GM21526 (cell line): ENCODE data around the gene PML.

ENCODE experiments used
- ATAC-seq: cut with Tn5 transposase; IDR thresholded peaks from one replicate; pipeline ENCODE4 v1.9.1; 2021; ENCODE audit warnings: moderate library complexity; ENCODE audit not compliant: unreplicated experiment, low FRiP score

Gene PML

GRCh38 chr15:74006774-74007639, 12.5 kb downstream of the PML start:
- ATAC-seq: no peak

GRCh38 chr15:74007820-74008371, 13.4 kb downstream of the PML start:
- ATAC-seq: no peak

GRCh38 chr15:74008901-74009300, 14.4 kb downstream of the PML start:
- no peak for ATAC-seq

DNA sequence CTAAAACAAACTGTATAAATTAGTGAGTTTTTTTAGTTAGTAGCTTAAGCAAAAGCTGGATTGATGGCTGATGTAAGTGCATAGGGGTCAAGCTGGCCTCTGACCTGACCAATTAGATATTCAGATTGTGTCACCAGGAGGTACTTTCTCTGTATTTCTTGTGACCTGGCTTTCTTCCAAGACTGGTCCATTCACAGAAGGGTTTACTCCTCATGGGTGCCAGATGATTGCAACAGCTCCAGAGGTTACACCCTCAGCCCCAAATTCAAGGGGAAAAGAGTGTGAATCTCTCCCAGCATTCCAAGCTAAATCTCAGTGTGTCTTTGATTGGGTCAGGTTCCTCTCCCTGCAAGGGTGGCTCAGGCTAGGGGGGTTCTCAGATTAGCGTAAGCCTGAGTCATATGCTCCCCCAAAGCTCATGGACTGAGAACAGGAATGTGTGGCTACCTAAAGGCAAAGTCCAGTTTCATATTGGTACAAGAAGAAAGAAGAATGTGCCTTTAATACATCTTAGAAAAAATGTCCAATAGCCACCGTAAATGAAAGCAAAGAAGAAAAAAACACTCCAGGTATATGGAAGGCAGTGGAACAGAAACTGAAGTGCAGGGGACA, 16.5 kb downstream of the PML start:
- no peak for ATAC-seq

DNA sequence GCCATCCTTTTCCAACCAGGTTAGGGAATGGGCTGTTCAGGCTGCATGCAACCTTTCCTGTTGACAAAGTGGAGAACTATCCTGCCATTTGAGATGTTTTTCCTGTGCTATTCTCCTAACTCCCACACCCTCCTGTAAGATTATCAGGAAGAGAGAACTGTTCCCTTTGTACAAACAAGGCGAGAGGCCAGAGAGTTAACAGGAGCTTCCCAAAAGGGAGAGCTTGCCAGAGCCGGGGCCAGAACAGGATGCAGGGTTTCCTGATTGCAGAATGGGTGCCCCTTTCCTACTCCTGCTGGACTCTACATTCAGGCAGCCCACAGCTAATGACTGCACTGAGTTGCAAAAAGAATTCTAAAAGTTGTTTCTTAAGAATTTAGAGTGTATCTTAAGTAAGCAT, 17.1 kb downstream of the PML start:
- no peak for ATAC-seq

DNA sequence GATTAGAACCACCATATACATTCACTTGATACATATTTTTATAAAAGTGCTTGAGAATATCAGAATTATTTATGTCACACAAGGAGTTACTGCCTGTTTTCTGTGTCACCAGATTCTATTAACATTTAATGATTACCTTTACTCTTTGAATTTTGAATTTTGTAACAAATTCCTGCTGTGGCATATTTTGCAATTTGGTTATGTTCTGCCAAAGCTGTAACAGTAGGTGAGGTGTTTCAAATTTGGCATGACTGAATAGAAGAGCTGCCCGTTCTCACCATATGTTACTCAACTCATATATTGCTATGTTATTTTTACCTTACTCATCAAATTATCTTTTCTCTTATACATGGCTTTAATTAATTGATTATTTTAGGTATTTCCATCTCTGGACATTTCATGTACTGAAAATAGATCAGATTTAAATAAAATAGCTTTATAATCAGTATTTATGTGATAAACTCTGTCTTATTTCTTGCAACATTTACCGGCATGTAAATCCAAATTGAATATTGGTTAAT, 18.9 kb downstream of the PML start:
- no peak for ATAC-seq

GRCh38 chr15:74019734-74020133, 25.2 kb downstream of the PML start:
- ATAC-seq: no peak

DNA sequence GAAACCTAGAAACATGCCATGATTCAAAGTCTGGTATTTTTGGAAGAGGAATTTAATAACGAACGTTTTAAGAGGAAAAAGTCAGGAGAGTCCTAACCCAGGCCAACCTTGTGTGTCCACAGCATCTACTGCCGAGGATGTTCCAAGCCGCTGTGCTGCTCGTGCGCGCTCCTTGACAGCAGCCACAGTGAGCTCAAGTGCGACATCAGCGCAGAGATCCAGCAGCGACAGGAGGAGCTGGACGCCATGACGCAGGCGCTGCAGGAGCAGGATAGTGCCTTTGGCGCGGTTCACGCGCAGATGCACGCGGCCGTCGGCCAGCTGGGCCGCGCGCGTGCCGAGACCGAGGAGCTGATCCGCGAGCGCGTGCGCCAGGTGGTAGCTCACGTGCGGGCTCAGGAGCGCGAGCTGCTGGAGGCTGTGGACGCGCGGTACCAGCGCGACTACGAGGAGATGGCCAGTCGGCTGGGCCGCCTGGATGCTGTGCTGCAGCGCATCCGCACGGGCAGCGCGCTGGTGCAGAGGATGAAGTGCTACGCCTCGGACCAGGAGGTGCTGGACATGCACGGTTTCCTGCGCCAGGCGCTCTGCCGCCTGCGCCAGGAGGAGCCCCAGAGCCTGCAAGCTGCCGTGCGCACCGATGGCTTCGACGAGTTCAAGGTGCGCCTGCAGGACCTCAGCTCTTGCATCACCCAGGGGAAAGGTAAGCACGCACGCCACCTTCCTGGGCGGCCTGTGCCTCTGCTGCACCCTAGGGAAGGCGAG, 28.4 kb downstream of the PML start:
- ATAC-seq: no peak

DNA sequence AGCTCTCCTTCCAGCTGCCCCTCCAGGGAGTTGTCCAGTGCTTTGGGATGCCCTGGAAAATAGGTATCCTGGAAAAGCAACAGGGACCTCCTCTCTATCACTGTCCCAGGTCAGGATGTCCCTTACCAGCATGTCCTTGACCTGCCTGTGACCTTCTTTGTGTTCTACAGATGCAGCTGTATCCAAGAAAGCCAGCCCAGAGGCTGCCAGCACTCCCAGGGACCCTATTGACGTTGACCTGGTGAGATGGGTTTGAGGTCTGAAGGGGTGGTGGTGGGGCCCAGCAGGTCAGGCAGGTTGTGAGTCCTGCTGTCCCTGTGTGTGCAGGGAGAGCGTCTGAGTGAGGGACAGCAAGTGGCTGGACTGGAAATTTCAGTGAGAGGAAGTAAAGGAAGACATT, 30.2 kb downstream of the PML start:
- no peak for ATAC-seq

DNA sequence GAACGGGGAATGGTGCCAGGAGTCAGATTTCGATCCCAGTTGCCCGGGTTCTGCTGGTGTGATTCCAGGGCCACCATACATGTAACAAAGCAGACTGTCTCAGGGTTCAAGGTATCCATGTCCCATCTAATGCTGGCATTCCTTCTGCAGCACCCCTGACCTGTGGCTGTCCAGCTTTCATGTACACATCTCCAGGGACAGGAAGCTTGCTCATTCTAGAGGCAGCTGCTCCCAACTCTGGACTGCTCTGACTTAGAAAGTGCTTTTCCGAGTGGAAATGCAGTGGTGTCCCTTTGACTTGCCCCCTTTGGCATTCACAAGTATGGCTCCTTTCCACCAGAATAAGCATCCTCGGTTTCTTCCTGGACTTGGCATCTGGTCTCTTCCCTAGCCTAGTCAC, 30.9 kb downstream of the PML start:
- no peak for ATAC-seq

DNA sequence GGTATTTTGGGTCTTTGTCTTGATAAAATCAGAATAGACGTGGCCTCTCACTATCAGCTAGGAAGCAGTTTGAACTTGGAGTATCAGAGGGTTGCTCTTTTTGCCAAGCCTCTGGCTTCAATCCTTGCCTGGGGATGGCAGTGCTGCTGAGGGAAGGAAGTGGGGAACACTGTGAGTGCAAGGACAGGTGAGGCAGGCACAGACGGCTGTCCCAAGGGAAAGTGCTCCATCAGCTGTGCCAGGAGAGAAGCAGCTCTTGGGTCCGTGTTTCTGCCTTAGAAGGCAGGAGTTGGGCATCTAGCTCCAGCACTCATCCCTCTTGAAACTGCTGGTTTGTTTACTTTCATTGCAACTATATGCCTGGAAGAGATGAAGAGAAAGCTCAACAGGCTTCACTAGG, 33.2 kb downstream of the PML start:
- ATAC-seq: no peak

DNA sequence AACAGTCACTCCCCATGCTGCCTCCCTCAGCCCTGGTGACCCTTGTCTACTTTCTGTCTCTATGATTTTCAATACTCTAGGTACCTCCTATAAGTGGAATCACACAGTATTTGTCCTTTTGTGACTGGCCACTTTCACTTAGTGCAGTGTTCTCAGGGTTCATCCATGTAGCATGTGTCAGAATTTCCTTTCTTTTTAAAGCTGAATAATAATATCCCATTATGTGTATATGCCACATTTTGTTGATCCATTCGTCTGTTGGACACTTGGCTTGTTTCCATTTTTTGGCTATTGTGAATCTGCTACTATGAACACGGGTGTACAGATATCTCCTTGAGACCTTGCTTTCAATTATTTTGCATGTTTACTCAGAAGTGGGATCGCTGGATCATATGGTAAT, 34.1 kb downstream of the PML start:
- no peak for ATAC-seq

DNA sequence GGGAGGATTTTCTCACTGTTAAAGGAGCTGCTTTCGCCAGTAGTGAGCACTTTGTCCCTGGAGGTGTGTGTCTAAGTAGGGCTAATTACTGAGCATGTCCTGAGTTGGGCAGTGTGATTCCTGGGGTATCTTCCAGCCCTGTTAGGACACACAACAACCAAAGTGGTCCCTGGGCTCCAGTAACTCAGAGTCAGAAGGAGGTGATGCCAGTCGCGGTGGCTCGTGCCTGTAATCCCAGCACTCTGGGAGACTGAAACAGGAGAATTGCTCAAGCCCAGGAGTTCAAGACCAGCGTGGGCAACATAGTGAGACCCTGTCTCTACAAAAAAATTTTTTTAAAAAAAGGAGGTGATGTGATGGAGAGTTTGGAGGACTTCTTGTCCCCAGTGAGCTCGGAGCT, 37.5 kb downstream of the PML start:
- no peak for ATAC-seq

- no peak for ATAC-seq
Observed at GRCh38 chr15:74032606-74033561, 38.4 kb downstream of the PML start.

DNA sequence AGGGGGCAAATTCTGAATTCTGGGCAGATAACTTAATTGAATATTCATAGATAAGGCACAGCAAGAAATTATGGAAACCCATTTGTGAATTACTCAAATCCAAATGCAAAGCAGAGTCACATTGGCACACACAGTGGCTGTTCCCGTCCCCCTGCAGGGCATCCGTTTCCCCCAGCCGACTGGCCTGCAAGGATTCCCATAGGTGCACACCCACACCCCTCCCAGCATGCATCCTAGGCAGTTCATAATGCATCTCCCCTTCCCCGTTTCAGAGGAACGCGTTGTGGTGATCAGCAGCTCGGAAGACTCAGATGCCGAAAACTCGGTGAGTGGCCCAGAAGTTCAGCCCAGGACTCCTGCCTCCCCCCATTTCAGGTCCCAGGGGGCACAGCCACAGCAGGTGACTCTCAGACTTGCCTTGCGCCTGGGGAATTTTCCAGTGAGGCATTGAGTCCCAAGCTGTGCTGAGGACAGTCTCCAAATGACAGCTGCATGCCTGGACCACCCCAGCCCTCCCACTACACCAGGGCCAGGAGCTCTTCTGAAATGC, 39.8 kb downstream of the PML start:
- ATAC-seq: no peak

DNA sequence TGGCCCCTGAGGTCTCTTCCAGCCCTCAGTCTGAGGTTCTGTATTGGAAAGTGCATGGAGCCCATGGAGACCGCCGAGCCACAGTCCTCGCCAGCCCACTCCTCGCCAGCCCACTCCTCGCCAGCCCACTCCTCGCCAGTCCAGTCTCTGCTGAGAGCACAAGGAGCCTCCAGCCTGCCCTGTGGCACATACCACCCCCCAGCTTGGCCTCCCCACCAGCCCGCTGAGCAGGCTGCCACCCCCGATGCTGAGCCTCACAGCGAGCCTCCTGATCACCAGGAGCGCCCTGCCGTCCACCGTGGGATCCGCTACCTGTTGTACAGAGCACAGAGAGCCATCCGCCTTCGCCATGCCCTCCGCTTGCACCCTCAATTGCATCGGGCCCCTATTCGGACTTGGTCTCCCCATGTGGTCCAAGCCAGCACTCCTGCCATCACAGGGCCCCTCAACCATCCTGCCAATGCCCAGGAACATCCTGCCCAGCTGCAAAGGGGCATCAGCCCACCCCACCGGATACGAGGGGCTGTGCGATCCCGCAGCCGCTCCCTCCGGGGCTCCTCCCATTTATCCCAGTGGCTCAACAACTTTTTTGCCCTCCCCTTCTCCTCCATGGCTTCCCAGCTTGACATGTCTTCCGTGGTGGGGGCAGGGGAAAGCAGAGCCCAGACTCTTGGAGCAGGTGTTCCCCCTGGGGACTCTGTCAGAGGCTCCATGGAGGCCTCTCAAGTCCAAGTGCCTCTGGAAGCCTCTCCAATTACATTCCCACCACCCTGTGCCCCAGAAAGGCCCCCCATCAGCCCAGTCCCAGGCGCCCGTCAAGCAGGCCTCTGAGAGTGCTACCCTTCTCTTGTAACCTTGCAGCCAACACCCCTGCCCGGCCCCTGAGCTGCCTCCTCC, 40.9 kb downstream of the PML start:
- no peak for ATAC-seq

GRCh38 chr15:74036271-74037170, 42.0 kb downstream of the PML start:
- no peak for ATAC-seq
